ENCODE results near the gene RHOT1.
A peak's percentile ranks its signal among the peaks of the same experiment; 100 is the strongest.
"Not testable (repeated sequence)": the region's sequence is repeated elsewhere in the genome, so short reads cannot be mapped to it uniquely, and the experiment has no call there.

Gene RHOT1

DNA sequence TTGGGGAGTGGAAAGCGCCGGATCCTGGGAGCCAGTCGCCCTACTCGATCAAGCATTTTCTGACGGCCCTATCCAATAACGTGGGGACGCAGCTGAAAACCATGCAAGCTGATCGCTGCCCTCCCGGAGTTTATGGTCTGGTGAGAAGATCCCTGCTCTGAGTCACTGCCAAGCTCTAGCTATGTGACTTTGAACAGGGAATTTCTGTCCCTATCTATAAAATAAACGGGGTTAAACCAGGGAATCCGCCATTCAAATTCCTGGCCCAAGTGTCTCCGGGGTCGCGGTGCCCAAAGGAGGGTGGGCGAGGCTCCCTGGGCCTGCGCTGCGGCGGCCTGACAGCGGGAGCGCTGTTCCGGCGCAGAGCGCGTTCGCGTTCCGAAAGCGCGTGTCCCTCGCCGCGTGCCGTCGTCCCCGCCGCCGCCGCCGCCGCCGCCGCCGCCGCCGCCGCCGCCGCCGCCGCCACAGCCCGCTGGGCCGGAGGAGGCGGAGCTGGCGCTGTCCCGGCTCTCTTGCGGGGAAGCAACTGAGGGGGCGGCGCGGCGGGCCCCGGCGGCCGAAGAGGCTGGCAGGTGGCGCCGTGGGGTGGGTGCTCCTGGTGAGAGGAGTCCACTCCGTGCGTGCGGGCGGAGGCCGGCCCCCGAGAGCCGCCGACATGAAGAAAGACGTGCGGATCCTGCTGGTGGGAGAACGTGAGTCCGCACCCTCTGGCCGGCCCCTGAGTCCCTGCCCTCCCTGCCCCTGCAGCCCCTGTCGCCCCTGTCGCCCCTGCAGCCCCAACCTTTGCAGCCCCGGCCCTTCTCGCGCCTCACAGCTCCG is at the start of gene RHOT1:
Gene RHOT1 (plus strand): TSS at position 465 of the 819 bp plus-strand sequence. CDS start 191 bp downstream, at position 656.
- peak; percentile 85 for DNase-seq

DNA sequence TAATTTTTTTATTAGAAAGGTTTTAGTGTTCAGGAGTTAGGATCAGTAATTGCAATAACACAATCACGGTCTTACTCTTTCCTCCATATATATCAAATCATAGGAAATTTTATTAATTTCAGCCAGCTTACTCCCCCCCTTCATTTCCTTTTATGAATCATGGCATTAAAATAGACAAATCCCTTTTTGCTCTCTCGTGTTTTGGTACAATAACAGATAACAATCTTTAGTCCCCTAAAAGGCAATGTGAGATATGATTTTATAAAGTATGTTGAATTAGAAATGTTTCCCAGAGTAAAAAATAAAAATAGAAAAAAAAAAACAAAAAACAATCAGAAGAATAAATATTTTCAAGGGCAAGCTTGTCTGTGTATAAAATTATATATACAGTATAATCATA is 42.6 kb upstream of the RHOT1 start:
- no peak for DNase-seq

DNA sequence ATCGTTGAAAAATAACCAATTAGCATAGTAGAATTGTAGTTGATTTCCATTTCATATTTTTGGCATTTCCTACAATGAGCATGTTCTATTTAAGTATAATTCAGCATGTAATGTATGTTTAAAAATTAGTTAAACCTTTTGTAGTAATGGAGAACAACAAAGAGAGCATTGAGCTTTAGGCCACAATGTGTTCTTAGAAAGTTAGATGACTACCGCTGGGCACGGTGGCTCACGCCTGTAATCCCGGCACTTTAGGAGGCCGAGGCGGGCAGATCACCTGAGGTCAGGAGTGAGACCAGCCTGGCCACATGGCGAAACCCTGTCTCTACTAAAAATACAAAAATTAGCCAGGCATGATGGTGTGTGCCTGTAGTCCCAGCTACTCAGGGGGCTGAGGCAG is 42.0 kb upstream of the RHOT1 start:
- DNase-seq: not testable (repeated sequence)

DNA sequence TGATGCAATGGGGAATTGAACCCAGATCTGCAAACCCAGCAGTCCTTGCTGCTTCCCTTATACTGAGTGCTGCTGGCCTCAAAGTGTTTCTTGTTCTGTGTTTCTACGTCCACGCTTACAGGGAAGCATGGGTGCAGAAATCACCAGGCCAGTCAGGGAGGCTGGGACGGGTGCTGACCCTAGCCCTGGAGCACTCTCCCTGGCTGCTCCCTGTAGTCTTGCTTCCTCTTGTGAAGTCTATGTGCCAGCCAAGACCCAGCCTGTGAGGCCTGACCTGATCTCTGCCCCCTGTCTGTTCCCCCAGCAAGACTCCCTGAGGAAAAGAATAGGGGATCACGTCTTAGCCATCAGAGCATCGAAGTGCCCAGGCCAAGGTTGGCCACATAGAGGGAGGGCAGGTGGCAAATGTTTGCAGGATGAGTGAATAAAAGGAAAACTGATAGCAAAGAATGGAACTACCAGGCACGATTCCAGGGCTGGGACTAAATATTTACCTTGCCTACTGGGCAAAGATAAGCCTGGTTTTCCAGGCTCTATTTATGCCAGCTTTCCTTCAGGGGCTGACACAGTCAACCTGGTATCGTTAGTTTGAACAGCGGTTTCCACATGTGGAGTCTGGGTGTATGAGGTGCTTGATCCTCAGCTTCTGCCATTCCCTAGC is 41.2 kb upstream of the RHOT1 start:
- DNase-seq: no peak

DNA sequence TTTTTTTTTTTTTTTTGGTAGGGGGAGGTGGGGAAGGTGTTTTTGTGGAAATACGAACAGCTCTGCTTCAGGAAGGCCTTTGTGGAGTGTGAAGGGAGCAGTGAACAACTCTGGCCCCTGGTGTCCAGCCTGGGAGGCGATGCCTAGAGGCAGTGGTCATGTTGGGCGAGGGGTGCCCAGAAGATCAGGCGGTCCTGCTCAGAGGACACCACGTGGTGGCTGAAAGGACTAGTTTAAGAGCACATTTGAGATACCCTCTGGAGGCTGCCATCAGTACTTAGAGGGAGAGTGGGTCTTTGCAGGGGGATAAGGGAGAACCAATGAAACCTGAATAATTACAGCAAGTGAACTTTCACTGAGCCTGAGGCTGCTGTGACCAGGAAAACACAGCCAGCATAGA is 40.1 kb upstream of the RHOT1 start:
- DNase-seq: no peak

DNA sequence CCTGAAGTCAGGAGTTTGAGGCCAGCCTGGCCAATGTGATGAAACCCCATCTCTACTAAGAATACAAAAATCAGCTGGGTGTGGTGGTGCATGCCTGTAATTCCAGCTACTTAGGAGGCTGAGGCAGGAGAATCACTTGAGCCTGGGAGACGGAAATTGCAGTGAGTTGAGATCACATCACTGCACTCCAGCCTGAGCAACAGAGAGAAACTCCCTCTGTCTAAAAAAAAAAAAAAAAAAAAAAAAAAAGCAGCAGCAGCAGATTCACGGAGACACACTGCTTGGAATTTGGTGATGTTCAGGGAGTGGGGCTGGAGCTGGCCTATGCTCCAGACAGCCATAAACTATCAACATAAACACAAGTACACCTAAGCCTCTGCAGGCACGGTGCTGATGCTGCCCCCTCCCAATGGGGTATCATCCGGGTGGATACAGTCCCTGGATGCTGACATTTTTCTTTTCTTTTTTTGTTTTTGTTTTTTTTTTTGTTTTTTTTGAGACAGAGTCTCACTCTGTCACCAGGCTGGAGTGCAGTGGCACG is 39.6 kb upstream of the RHOT1 start:
- no peak for DNase-seq

DNA sequence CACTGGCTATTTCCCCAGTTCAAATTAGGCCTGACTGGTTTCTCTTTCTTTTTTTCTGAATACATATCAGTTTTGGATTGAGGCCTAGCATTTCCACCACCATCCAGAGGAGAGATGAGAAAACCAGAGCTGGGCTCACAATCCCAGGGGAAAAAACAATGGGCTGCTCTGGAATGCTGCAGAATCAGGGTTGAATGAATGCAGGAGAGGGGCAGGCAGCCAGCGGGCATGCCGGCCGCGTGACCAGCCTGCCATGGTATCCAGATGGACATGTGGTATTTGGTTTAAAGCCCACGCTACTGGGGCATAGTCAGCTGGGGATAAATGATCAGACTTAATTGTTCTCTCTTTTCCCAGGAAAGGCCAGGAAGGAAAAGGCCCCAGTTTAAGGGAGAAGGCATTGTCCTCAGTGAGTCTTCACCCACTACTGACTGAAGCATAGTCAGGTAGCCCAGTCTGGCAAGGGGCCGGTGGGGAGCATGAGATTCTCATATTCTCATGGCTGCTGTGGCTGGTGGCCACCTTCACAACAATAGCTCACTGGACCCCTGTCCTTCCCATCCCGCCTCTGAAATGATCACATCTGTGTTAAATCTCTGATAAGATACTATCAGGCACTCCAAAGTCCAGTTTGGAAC is 38.7 kb upstream of the RHOT1 start:
- DNase-seq: no peak

DNA sequence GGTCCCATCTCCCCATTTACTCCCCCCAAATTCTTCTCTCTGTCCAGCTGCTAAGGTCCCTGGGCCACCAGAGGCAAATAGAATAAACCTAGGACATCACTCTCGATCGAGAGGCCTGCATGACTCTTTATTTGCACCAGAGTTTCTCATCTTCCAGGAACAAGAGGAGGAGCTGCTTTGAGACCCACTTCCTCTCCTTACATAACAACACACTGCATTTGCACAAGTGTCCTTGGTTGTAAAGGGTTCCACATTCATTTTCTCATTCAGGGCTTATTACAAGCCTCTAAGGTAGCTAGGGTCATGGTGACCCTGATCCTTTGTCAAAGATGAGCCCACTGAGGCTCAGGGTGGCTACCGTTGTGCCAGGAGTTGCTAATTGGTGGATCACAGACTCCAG is 38.1 kb upstream of the RHOT1 start:
- no peak for DNase-seq

DNA sequence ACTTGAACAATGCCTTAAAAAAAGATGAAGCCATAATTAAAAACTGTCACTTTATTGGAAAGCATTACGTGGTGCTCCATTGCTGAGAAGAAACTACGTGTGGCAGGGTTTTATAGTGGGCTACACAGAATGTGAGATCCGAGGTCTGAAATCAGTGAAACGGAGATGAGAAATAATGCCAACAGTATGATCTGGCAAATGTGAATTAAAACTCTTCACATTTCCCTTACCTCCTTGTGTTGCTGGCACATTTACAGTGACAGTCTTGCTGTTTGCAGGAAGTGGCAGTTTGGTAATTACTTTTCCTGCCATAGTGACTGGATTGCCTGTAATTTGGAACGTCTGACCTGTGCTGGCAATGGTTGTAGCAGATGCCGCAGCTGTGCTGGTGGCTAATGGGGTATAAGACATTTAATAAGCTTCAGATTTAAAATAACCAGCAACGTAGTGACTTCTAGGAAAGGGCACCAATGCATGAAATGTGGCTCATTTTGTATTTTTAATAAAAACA is 35.8 kb upstream of the RHOT1 start:
- not testable (repeated sequence) for DNase-seq

DNA sequence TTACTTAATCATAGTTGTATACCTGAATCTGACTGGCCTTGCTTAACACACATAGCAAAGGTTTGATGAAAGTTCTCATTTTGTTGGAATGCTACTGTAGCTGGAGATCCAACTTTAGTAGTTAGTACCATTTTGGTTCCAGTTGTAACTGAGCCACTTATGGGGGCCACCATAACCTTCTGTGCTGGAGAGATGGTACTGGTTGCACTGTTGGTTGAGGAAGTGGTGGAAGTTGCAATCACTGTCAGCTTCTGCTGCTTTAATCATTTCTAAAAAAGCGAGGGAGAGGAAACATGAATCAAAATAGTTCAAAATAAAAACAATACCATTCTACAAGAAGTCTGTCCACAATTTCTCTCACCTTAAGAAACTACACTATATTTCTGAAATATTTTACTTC is 35.1 kb upstream of the RHOT1 start:
- not testable (repeated sequence) for DNase-seq

DNA sequence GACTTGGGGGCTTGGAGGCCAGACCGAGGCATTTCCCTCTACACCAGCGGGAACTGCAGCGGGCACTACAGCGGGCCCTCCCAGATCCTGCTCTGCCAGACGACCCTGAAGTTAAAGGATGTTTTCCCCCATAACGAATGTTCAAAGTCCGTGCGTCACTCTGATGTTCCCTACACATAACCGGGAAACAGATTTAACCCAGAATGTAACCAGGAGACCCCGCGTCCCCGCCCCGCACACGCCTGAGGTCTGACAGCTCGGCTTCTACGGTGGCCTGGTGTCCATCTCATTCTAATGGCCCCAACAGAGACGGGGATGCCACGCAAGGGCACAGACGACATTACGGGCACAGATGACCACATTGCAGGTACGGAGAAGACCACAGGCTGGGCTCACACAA is 31.7 kb upstream of the RHOT1 start:
- DNase-seq: no peak

DNA sequence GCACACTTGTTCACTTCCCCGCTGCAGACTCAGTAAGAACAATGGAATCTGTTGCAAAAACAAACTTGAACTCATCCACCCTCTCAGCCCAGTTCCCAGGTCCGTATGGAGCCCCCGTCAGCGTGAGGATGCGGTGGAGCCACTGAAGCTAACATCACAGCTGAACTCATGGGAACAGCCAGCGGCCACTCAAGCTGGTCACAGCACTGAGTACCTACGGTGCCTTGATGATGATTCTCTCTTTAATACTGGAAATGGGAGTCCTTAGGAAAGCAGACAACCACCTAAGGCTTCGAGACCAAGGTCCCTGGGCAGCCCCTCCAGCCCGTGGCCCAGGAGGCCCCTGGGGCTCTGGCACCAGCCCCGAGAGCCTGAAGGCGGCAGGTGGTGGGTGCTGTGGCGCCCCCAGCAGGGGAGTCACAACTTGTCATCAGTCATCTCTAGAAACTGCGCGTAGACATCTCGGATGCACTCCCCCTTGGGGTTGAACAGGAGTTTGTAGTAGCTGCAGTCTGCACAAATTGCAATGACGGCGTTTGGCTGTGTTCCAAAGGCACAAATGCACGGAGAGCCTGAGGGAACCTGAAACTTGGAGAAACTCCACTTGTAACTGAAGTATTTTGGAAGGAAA is 31.0 kb upstream of the RHOT1 start:
- DNase-seq: peak; percentile 20

DNA sequence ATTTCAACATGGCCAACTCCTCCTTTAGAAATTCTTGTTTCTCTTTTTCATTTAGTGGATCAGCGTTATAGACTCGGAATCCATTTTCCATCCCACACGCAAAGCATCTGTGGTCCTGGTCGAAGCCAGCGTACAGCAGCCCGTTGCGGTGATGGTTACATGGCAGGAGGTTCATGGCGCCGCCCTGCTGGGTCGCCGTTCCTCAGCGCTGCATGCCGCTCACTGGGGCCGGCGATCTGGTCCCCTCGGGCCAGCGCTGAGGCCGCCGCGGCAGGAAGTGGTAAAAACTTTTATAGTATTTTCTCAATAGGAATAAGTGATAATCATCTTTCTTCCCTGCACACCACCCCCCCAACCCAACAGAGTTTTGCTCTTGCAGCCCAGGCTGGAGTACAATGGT is 29.9 kb upstream of the RHOT1 start:
- no peak for DNase-seq

DNA sequence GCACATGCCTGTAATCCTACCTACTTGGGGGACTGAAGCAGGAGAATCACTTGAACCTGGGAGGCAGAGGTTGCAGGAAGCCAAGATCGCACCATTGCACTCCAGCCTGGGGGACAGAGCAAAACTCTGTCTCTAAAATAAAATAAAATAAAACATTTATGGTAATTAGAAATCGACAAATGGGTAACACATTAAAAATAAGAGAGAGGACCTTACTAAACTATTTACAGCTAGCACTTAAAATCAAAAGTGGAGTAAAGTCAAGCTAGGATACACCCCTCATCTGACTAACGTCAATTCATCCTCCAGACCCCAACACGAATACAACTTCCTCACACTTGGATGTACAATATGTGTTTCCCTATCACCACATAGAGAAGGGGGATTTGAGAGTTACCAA is 27.8 kb upstream of the RHOT1 start:
- no peak for DNase-seq

DNA sequence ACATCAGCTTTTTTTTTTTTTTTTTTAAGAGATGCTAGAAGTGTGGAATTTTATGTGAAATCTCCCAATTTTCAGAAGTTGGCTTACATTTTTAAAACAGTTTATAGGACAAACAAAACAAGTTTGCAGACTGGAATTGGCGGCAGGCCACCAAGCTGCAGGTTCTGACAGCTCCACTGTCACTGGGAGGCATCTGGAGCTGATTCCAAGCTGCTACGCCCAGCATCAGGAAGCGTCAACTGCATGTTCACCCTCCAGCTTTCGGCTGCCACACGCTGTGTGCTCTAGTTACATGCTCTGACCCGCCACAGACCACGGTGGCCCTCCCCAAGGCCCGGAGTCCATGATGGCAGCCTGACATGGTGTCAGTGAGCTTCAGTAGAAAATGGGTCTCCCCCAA is 26.8 kb upstream of the RHOT1 start:
- not testable (repeated sequence) for DNase-seq

DNA sequence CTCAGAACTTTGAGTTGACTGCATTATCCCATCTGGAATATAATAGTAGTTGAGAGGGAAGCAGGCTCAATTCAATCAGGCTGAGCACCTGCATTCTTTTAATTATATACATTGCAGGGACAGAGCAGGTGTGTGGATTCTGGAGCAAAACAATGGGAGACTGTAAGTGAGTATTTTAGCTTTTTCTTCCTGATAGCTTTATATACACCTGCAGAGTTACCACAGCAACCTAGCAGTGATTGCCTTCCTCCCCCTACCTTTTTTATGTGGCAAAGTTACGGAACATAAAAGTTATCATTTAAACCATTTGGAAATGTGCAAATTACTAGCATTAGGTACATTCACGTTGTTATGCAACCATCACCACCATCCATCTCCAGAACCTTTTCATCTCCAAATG is 25.4 kb upstream of the RHOT1 start:
- DNase-seq: peak; percentile 57

DNA sequence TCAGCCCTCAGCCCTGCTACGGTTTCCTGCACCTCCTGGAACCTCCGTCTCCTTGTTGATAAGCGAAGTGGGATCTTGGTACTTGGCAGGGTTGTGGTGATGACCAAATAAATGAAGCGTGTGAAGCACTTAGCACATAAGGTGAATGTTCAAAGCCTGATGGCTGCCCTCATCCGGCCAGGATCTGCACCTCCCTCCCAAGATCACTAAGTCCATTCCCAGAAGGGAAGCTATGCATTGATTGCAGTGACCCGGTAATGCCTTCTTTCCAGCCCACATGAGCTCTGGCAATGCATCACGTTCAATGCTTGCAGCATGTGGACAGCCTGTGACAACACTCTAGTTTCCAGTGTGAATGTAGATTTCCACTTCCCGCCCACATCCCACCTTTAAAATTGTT is 24.9 kb upstream of the RHOT1 start:
- no peak for DNase-seq

DNA sequence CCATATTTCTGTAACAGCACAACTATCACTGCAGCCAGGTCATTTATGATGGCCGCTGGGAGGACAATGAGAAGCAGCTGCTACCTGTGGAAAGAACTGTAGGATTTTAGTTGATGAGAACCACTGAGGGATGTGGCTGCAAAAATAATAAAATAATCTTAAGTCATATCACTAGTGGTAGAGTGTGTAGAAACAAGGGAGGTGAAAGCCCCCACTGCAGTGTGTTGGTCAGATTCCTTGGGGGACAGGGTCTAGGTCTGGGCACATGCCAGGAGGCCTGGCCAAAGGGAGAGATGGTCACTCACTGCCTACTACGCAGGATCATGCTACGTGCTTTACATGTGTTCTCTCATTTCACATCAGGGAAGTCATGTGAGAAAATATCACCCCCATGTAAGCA is 24.2 kb upstream of the RHOT1 start:
- not testable (repeated sequence) for DNase-seq

DNA sequence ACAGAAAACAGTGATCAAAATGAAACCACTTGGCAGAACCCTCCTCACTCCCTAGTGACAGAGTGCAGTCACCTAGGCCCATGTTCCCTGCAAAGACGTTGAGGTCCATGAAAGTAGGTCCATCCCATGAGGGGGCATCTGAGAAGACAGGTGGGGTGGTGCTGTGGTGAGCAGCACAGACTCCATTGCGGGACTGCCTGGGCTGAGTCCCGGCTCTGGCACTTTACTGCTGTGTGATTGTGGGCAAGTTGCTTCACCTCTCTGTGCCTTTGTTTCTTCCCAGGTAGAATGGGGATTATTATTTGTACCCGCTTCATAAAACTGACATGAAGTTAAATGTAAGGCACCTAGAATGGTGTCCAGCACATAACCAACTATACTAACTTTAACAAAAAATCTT is 23.5 kb upstream of the RHOT1 start:
- no peak for DNase-seq

DNA sequence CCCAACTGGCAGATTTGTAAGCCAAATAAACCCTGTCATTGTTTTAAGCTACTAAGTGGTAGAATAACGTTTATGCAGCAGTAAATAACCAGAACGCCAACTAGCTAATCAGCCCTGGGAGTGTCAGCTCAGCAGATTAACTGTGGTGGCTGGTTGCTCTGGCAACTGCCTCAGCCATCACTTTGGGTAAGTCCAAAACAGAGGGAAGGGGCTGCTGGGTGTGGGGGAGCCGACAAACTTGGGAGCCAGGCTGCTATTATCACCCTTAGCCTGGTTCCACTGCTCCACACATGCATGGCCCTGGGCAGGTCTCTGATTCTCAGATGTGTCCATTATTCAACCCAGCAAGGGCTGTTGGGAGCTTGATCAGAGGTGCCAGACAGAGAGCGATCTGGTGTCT is 22.2 kb upstream of the RHOT1 start:
- peak; percentile 14 for DNase-seq

DNA sequence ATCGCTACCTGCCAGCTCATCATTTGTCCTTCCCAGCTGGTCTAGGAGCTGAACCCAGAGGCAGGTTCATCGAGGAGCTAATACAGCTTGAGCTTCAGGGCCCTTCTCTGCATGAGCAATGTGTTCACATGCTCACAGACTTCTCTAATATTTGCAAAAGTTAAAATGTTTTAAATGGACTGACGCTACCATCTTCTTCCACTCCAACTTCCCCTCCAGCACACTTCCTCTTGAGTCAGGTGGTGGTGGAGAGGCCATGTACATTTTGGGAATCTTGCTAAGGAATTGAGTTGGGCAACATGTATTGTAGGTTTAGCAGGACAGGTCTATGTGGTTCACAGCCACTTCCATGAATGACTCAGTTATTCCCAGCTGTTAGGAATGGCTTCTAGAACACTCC is 21.6 kb upstream of the RHOT1 start:
- no peak for DNase-seq

DNA sequence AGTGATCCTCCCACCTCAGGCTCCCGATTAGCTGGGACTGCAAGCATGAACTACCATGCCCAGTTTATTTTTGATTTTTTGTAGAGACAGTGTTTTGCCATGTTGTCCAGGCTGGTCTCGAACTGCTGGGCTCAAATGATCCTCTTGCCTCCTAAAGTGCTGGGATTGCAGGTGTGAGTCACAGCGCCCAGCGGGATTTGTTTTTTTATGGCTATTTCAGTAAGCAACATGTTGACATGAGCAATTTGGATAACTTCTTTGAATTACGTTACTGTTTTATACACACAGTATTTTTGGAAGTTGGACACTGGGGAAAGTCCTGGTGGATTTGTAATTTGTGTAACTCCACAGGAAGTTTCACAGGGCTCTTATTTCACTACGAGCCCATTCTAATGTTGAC is 18.5 kb upstream of the RHOT1 start:
- DNase-seq: no peak
